Right ventricle myocardium superior (tissue), 1 donor: ENCODE results near the gene KIF26B. TPM values are rescaled to one million over a fixed set of nuclear protein-coding genes. Genes with fewer than 3 reads are reported as not detected.
"Not testable (repeated sequence)": the region's sequence is repeated elsewhere in the genome, so short reads cannot be mapped to it uniquely, and the experiment has no call there.

ENCODE experiments used
- ATAC-seq: fragments of 200-7000 bp; cut with Tn5 transposase; one replicate; pipeline ENCODE4 v1.9.1; 2020; ENCODE audit warnings: mild to moderate bottlenecking; ENCODE audit not compliant: poor library complexity
- DNase-seq: peaks from one replicate; pipeline ENCODE4 v3.0.0-alpha.2; 2020
- intact Hi-C: fragments of 100-400 bp; cut with DNase I; formaldehyde crosslinking; loops from one replicate; pipeline ENCODE4 v1.11.2; 2022
- total RNA-seq: library from RNA; stranded (reverse); fragmentation: NEBNext Ultra II Directional; extraction: Animal tissue kit (Norgen Biotek cat#: 25700); gene quantifications from one replicate; pipeline ENCODE4 v1.2.1, GENCODE V29; 2021
- donor health status: DM: no; HTN: yes; CAD: no; lungs with severe emphysema.

The KIF26B gene
- total RNA-seq, 1 donor from 2014 or later, result 2.4 TPM

GRCh38 chr1:245728035-245728434, 573.2 kb downstream of the KIF26B start:
- ATAC-seq, DNase-seq, intact Hi-C loops: not testable (repeated sequence)

GRCh38 chr1:245730801-245731200, 576.0 kb downstream of the KIF26B start:
- intact Hi-C loops, result no loop called here
- no peak for DNase-seq
- ATAC-seq, result no peak

- DNase-seq, ATAC-seq, intact Hi-C loops: not testable (repeated sequence)
Observed at GRCh38 chr1:245740336-245740735, 585.6 kb downstream of the KIF26B start.

- DNase-seq (no peak), ATAC-seq (no peak)
- intact Hi-C loops, result no loop called here
Observed at GRCh38 chr1:245742896-245743295, 588.1 kb downstream of the KIF26B start.

- intact Hi-C loops, result no loop called here
- DNase-seq (no peak), ATAC-seq (no peak)
Observed at GRCh38 chr1:245748240-245748639, 593.5 kb downstream of the KIF26B start.

GRCh38 chr1:245748646-245749045, 593.9 kb downstream of the KIF26B start:
- no peak for ATAC-seq
- no peak for DNase-seq
- intact Hi-C loops, result no loop called here

- ATAC-seq (no peak), DNase-seq (no peak)
- intact Hi-C loops, result no loop called here
Observed at GRCh38 chr1:245749053-245749452, 594.3 kb downstream of the KIF26B start.

- intact Hi-C loops, result no loop called here
- DNase-seq (no peak), ATAC-seq (no peak)
Observed at GRCh38 chr1:245750261-245750660, 595.5 kb downstream of the KIF26B start.

- intact Hi-C loops, result no loop called here
- DNase-seq, result no peak
- no peak for ATAC-seq
Observed at GRCh38 chr1:245751116-245751515, 596.3 kb downstream of the KIF26B start.

GRCh38 chr1:245751726-245752470, 597.1 kb downstream of the KIF26B start:
- ATAC-seq, result no peak
- DNase-seq, result no peak
- intact Hi-C loops, result no loop called here

- DNase-seq, result no peak
- intact Hi-C loops, result no loop called here
- no peak for ATAC-seq
Observed at GRCh38 chr1:245752561-245752960, 597.8 kb downstream of the KIF26B start.

- no peak for DNase-seq
- intact Hi-C loops, result no loop called here
- ATAC-seq, result no peak
Observed at GRCh38 chr1:245753807-245754206, 599.0 kb downstream of the KIF26B start.

- no peak for ATAC-seq
- intact Hi-C loops, result no loop called here
- DNase-seq, result no peak
Observed at GRCh38 chr1:245754463-245754961, 599.7 kb downstream of the KIF26B start.
